ENCODE data around the gene PRRG2. TPM values are rescaled to one million over a fixed set of nuclear protein-coding genes. Genes with fewer than 3 reads are reported as not detected.

The PRRG2 gene
- total and polyA plus RNA-seq, 2 of the 13 experiments (the other 11 are each of a cell fraction or from before 2014, with no cell fraction given): 0.66 to 0.82 TPM

DNA sequence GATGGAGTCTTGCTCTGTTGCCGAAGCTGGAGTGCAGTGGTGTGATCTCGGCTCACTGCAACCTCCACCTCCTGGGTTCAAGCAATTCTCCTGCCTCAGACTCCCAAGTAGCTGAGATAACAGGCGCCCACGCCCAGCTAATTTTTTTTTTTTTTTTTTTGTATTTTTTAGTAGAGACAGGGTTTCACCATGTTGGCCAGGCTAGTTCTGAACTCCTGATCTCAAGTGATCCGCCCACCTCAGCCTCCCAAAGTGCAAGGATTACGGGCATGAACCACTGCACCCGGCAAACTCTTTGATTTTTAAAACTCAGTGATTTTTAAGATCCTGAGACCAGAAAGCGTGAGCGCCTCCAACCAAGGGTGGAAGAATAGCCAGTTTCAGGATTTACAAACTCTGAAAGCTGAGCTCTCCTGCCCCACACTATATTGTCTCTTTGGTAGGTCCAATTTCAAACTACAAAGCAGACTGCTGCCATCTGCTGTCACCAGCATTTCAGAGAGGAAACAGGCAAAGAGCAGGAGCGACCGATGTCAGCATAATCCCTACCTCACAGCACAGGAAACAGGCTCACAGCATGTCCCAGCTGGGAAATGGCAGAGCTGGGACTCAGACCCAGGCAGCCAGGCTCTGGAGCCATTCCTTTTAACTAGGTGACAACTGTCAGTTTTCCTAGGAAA, 10.0 kb upstream of the PRRG2 start (continued):
- TF ChIP-seq, protein P1, sequence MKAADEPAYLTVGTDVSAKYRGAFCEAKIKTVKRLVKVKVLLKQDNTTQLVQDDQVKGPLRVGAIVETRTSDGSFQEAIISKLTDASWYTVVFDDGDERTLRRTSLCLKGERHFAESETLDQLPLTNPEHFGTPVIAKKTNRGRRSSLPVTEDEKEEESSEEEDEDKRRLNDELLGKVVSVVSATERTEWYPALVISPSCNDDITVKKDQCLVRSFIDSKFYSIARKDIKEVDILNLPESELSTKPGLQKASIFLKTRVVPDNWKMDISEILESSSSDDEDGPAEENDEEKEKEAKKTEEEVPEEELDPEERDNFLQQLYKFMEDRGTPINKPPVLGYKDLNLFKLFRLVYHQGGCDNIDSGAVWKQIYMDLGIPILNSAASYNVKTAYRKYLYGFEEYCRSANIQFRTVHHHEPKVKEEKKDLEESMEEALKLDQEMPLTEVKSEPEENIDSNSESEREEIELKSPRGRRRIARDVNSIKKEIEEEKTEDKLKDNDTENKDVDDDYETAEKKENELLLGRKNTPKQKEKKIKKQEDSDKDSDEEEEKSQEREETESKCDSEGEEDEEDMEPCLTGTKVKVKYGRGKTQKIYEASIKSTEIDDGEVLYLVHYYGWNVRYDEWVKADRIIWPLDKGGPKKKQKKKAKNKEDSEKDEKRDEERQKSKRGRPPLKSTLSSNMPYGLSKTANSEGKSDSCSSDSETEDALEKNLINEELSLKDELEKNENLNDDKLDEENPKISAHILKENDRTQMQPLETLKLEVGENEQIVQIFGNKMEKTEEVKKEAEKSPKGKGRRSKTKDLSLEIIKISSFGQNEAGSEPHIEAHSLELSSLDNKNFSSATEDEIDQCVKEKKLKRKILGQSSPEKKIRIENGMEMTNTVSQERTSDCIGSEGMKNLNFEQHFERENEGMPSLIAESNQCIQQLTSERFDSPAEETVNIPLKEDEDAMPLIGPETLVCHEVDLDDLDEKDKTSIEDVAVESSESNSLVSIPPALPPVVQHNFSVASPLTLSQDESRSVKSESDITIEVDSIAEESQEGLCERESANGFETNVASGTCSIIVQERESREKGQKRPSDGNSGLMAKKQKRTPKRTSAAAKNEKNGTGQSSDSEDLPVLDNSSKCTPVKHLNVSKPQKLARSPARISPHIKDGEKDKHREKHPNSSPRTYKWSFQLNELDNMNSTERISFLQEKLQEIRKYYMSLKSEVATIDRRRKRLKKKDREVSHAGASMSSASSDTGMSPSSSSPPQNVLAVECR (CRISPR knock-in tag; IDR thresholded peaks at IDR 0.05; ENCODE audit: borderline replicate concordance): peak; percentile 59; the same call in 1 of the 2 replicates
- TF ChIP-seq ZBTB8A (CRISPR knock-in tag; IDR thresholded peaks at IDR 0.05; ENCODE audit: borderline replicate concordance, low read depth): no peak
- peak; percentile 33; the same call in 1 of the 2 replicates for TF ChIP-seq GABPB1 (CRISPR knock-in tag; IDR thresholded peaks at IDR 0.05)
- TF ChIP-seq PAX8 (CRISPR knock-in tag; IDR thresholded peaks at IDR 0.05; ENCODE audit: borderline replicate concordance): no peak
- no peak for TF ChIP-seq PLRG1 (conservative IDR thresholded peaks at IDR 0.05)
- TF ChIP-seq AGO1 (IDR thresholded peaks at IDR 0.05; ENCODE audit: low read depth, low read length, poor library complexity, severe bottlenecking): no peak
- no peak for TF ChIP-seq ZBTB10 (CRISPR knock-in tag; IDR thresholded peaks at IDR 0.05; ENCODE audit: borderline replicate concordance)
- TF ChIP-seq NFIB (CRISPR knock-in tag; IDR thresholded peaks at IDR 0.05; ENCODE audit: borderline replicate concordance): no peak
- no peak for TF ChIP-seq ZNF138 (CRISPR knock-in tag; IDR thresholded peaks at IDR 0.05; ENCODE audit: low read depth)
- TF ChIP-seq ZNF710 (CRISPR knock-in tag; IDR thresholded peaks at IDR 0.05; ENCODE audit: borderline replicate concordance): no peak
- TF ChIP-seq ZSCAN20 (CRISPR knock-in tag; IDR thresholded peaks at IDR 0.05; ENCODE audit: borderline replicate concordance): no peak
- peak; percentile 73; the same call in 1 of the 2 replicates for TF ChIP-seq GFI1 (CRISPR knock-in tag; IDR thresholded peaks at IDR 0.05; ENCODE audit: borderline replicate concordance)
- 0 out of 2 replicates have a peak, but pooled peaks have one; percentile 42 for TF ChIP-seq SIX4 (CRISPR knock-in tag; IDR thresholded peaks at IDR 0.05)
- 0 out of 2 replicates have a peak, but pooled peaks have one; percentile 36 for TF ChIP-seq ZNF556 (CRISPR knock-in tag; IDR thresholded peaks at IDR 0.05; ENCODE audit: borderline replicate concordance)
- no peak for TF ChIP-seq ATF7-NPFF (CRISPR knock-in tag; IDR thresholded peaks at IDR 0.05; ENCODE audit: low read depth)
- TF ChIP-seq HBP1 (CRISPR knock-in tag; IDR thresholded peaks at IDR 0.05; ENCODE audit: low read depth): no peak
- no peak for TF ChIP-seq ZNF644 (CRISPR knock-in tag; IDR thresholded peaks at IDR 0.05; ENCODE audit: low read depth)
- TF ChIP-seq ATRX (CRISPR knock-in tag; IDR thresholded peaks at IDR 0.05; ENCODE audit: borderline replicate concordance): no peak

Measured in HepG2 (cell line).